Left renal pelvis (tissue), 4 donors: Measurements from ENCODE around the gene ENAM. TPM values are rescaled to one million over a fixed set of nuclear protein-coding genes. Genes with fewer than 3 reads are reported as not detected.

ENCODE experiments used
- DNase-seq, 4 donors: peaks; one replicate each; pipeline ENCODE4 v3.0.0-alpha.2; 2013; ENCODE audit warnings: low read depth in 4 of 4, low spot score in 3 of 4
- polyA plus RNA-seq, 4 donors: library from polyadenylated mRNA; unstranded; fragments of 120-200 nt; gene quantifications; one replicate each; pipeline ENCODE4 v1.2.1, GENCODE V29; 2013; ENCODE audit not compliant: insufficient read length in 4 of 4

Gene ENAM, protein sequence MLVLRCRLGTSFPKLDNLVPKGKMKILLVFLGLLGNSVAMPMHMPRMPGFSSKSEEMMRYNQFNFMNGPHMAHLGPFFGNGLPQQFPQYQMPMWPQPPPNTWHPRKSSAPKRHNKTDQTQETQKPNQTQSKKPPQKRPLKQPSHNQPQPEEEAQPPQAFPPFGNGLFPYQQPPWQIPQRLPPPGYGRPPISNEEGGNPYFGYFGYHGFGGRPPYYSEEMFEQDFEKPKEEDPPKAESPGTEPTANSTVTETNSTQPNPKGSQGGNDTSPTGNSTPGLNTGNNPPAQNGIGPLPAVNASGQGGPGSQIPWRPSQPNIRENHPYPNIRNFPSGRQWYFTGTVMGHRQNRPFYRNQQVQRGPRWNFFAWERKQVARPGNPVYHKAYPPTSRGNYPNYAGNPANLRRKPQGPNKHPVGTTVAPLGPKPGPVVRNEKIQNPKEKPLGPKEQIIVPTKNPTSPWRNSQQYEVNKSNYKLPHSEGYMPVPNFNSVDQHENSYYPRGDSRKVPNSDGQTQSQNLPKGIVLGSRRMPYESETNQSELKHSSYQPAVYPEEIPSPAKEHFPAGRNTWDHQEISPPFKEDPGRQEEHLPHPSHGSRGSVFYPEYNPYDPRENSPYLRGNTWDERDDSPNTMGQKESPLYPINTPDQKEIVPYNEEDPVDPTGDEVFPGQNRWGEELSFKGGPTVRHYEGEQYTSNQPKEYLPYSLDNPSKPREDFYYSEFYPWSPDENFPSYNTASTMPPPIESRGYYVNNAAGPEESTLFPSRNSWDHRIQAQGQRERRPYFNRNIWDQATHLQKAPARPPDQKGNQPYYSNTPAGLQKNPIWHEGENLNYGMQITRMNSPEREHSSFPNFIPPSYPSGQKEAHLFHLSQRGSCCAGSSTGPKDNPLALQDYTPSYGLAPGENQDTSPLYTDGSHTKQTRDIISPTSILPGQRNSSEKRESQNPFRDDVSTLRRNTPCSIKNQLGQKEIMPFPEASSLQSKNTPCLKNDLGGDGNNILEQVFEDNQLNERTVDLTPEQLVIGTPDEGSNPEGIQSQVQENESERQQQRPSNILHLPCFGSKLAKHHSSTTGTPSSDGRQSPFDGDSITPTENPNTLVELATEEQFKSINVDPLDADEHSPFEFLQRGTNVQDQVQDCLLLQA
- polyA plus RNA-seq: 1 to 10 TPM; 1.2 to 6.0 (median 4.9) TPM

DNA sequence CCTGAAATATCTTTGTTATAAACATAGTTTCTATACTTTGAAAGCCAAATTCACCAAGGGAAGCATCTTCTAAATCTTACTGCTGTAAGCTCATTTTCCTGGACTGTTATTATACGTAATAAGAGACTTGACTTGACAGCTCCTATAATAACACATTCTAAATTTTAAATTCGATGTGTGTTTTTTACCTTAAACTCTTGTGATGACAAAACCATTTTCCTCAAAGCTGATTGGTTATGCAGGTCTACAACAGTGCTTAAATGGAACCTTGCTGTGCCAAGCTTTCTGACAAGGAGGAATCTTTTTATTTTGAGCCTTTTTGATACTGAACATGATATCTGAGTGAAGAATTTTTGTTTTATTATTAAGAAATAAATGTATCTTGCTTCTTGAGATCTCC lies at the start of gene ENAM:
TSS of gene ENAM (plus strand) at position 301 of the 400 bp plus-strand sequence. CDS start 757 bp downstream, outside the sequence.
- no peak for DNase-seq

DNA sequence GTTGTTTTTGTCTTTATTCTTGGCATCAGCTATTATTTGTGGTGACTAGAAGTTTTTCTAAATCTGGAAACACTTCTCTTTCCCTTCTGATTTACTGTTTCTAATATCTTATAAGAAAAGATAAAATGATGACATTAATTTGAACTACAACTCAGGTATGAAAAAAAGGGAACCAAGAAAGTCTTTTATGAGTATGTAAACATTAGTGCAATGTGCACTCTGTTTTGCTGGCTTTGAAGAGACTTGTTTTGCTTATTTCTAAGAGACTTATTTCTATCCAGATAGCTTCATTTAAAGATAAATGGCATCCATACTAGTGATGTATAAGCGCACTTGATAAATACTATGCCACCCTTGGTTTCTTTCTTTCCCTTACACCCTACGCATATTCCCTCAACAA lies 46.6 kb upstream of the ENAM start:
- DNase-seq: no peak

DNA sequence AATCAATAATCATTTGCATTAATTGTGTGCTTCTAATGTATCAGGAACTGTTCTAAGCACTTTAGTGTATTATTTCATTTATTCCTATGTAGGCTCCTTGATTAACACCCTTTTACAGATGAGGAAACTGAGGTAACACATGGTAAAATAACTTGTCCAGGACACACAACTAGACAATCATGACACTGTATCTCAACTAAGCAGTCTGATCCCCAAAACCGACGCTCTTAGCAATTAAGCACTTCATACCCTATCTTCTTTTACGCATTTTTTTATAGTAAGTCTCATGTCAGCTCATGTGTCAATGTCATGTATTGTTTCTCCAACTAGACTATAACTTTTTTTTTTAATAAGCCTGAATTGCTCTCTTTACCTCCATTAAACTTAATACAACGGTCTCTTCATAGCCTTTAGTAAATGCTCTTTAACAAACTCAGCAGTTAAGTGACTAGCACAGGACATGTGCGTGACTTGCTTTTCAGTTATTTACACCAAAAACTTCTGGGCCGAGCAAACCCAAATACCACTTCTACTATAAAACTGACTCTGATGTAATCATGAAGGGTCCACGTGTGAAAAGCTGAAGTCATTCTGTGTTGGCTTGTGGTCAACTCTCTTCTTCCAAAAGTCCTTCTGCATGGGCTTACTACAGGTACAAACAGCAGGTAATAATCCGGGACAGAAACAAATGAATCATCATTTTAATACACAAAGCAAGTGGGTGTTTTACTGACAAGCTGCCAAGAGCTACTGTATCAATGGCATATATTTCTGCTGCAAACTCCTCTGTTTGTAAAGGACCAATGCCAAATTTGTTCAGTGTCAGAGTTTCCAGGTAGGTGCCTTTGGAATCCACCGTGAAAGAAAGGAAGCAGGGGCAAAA lies 44.4 kb upstream of the ENAM start:
- no peak for DNase-seq

DNA sequence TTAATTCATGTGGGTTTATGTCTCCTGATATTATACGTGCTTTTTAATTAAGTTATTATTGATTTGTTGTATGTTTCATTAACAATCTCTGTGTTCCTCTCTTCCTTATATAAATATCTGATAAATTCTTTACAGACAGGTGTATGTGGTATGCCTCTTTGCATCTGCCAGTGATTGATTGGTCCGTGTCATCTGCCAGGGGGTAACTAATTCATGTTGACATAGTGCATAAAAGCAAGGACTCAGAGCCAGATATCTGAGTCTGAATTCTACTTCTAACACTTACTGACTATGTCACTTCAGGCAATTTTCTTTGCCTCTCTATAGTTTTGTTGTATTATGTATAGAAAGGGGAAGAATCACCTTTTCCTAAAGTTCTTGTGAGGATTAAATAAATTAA lies 41.7 kb upstream of the ENAM start:
- DNase-seq: no peak

DNA sequence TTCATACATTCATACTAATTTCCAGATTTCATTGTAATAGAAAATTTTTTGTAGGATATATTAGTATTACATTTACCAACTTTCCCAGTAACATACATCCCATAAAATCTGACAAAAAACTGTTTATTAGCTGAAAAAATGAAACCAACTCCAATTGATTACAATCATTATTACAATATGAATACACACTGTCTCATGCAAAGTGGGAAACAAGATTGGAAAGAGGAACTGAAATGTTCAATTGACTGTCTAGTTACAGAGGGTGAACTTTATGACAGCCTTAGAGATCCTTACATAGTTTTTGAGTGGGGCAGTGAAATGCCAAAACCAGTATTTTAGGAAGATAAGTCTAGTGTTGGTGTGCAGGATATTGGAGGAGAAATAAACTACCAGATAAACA lies 38.8 kb upstream of the ENAM start:
- no peak for DNase-seq

DNA sequence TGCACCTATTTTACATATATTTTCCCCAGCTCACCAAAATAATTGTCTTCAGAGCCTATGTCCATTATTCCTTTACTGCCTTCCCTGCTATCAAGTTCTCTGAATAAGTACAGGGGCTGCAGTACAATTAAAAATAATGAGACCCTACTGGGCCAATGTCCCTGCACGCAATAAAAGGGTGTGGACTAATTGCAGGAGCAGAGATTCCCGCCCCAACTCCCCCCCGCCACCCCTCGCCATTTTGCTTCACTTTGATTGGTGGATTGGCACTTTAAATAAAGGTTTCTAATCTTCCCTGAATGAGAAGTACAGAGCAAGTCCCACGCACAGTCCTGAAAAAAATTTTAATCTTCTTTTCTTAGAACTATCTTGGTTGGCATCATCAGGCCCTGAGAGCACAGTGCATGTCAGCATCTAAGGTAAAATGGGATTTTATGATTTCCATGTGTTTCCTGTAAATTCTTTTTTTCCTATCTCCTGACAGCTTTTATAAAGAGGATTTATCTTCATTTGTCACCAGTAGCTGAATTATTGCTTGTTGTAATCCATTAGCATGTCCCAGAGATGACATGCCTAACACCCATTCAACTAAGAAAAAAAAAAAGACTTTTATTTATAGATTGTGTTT lies 36.5 kb upstream of the ENAM start, which contains the start of gene AMBN:
TSS of gene AMBN (plus strand) at position 302 of the 628 bp plus-strand sequence. CDS start at position 405, 103 bp downstream.
- DNase-seq: no peak

DNA sequence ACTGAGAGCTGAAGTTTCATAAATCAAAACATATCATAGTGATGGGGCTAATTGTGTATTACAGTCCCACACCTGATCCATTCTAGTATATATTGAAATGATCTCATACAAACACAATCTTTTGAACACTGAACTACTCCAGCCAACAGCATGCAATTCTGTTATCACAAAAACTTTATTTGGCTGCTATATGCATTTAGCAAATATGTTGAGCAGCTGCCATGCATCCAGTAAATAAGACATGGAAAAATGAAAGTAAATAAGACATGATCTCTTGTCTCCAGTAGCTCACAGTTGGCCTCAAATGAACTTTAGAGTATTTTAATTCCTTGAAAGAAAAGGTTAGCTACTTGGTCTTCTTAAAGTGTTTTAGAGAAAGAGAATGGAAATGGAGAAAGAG lies 34.3 kb upstream of the ENAM start:
- DNase-seq: no peak

DNA sequence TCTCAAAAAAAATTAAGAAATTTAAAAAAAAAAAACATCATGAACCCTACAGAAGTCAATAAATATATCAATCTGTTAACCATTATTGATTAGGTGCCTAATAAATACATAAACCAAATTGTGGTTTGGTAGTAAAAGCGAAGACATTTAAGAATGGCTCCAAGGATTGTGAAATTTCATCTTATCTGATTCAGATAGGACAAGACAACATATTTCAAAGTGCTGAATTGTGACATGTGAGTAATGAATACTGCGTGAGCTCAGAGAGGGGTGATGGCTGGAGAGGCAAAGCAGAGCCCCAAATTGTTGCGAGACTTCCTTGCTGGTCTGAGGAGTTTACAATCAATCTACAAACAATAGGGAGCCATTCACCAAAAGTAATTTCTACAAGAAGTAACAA lies 28.2 kb upstream of the ENAM start:
- no peak for DNase-seq

DNA sequence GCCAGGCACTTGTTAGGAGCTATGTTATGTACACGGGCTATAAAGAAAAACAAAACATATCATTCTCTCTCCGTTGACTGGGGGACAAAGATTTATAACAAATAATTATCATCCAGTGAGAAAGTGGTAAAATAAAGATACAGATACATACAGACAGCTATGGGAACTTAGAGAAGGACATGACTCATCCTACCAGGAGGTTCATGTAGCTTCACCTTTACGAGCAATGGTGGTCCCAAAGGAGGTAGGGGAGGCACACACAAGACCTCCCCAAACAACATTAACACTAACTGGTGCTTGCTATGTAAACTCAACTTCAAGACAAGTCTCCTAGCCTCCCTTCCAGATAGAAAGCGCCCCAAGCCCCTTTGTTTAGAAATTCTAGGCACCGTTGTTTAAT lies 27.6 kb upstream of the ENAM start:
- no peak for DNase-seq

DNA sequence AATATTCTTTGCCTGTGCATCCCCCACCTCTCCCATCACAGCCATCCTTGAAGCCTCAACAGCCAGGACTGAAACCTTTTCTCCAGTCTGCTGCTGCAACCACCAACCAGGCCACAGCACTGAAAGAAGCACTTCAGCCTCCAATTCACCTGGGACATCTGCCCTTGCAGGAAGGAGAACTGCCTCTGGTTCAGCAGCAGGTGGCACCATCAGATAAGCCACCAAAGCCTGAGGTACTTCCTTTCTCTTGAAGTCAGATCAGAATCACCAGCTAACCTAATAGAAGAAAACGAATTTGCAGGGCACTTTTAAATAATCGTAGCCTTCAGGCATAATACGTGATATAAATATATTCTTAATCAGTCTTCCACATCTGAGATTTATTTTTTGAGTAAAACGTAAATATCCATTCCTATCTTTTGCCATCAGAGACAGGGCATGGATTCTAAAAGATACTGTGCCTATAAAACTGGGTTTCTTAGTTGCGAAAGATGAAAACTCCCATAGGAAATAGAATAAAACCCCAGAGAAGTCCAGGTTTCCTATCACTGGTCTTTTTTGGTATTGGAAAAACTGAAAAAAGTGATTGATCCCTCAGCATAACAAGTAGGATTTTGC lies 27.0 kb upstream of the ENAM start:
- DNase-seq: no peak

DNA sequence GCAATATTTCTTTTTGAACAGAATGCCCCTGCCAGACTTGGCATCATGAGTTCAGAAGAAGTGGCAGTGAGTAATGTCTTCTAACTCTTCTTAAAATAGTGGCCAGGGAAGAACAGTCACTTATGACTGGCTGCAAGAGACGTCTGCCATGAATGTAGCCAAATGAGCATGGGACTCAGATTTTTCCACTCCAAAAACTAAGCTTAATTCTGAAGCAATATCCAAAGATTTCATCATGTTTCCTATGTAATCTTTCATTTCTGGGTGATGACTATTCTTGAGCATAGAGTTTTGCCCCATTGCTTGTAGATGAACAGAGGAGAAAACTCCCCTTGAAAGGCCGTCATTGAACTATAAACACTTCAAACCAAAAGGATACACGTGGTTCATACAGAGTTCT lies 24.7 kb upstream of the ENAM start:
- no peak for DNase-seq

DNA sequence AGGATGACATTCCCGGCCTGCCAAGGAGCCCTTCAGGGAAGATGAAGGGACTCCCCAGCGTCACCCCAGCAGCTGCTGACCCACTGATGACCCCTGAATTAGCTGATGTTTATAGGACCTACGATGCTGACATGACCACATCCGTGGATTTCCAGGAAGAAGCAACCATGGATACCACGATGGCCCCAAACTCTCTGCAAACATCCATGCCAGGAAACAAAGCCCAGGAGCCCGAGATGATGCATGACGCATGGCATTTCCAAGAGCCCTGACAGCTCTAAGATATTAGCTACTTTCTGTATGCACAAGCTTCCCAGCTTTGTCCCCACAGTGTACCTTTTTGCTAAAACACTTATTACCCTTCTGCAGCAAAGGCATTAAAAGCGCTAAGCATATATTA lies 22.1 kb upstream of the ENAM start:
- DNase-seq: no peak

DNA sequence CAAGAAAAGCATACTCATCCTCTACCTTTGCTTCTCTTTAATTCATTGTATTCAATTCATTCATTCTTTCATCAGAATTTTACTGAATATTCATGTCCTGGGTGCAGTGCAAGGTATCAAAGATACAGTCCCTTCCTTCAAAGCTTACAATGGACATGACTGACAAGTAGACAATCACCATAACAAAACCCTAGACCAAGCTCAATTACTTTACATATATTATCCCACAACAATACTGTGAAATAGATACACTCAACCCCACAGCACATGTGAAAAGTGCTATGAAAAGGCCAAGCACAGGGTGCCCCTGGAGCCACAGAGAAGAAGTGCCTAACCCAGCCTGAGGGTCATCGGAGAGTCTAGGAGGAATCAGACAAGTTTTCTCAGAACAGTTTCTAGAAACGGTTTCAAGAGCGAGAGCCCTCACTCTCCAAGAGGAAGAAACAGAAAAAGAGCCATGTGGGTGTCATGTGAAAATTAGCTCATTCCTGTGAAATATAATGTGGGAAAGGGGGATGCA lies 21.1 kb upstream of the ENAM start:
- DNase-seq: no peak

DNA sequence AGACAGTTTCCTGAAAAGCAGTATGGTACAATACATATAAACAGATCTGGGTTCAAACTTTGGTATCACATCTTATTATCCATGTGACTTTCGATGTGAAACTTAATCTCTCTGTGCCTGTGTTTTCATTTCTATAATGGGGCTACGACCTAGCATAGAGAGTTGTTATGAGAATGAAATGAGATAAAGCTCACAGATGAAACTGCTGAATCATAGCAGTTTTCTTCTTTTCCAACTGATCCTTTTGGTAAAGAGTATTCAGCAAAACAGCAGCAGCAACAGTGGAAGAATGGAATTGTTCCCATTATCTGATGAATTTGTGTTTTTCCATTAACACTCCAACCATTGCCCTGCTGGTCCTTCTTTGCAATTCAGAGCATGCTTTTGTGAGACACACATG lies 20.2 kb upstream of the ENAM start:
- DNase-seq: no peak

DNA sequence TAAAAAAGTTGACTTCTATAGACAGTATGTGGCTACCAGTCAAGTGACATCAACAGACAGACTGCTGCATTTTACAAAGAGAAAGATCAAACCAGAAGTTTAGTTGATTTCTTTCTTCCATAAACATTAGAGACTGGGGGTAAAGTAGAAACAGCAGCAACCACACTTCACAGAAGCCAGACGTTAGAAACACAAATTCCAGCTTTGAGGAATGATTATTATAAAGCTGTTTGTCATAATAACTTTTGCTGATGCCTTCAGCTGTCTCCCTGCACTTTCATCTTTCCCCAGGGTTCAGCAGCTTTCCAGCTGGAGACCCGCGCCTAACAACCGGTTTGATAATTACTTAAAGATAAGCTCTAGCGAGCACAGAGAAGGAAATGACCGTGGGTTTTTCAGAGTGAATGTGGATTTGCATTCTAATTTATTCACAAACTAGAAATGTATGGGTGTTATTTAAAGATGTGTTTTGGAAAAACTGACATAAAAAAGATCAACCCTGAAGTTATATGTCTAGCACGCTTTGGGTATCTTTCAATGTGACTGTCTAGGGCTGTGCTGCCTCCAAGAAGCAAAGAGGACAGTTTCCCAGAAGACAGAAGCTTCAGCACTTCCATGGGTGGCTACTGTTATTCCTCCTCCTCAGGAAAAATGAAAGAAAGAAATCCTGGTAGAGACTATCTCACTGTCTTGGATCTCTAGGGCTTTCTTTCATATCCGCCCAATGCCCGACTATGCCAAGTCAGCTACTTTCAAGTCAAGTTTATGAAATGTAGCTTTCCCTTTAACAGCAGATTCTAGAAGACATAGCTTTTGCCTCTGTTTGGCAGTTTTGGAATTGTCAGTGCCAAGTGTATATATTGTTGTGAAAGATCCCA lies 15.0 kb upstream of the ENAM start:
- DNase-seq: no peak

DNA sequence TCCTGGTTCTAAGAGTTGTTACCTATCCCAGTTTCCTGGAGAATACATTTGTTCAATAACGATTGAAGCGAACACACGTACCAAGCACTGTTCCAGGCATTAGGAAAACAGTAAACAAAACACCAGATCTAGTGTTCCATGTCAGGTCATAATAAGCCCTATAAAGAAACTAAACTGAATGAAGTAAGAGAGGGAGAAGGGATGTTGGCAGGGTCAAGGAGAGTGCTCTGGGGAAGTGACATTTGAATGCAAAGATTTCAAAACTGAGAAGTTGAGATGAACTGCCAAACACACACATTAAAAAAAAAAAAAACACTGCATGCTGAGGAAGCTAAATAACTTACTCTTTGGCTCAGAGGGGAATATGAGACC lies 14.4 kb upstream of the ENAM start:
- no peak for DNase-seq

DNA sequence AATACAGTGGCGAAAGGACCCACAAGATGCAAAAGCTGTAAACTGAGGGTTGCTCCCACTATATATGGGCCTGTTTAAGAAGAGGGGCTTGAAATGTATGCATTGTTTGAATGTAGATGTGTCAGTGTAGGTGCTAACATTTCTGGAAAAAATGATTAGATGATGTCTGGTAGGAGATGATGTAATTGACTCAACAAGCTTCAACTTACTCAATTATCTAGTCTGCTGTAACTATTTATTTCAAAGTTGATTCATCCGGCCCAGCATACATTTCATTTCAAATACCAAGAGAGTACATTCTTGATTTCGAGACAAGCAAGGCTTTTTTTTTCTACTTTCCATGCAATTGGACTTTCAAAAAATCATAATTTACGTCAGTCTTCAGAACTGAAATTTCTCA lies 9.3 kb upstream of the ENAM start:
- DNase-seq: no peak

DNA sequence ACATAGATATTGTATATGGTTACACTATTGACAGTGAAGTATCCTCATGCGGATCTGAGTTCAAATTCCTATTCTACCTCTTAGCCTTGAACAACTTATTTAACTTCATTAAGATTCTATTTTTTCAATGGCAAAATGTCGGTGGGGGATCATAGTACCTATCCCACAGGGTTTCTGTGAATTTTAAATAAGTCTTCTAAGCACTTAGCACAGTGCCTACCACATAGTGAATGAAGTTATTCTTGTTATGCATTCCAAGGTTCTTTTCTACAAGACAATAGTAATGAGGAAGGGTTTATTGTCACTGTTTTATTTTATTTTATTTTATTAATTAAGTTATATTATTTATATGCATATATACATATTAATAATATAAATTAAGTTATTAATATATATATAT lies 8.8 kb upstream of the ENAM start:
- DNase-seq: no peak
